GM13977 (cell line): Measurements from ENCODE around the gene RRM1.
"Not testable (repeated sequence)": the region's sequence is repeated elsewhere in the genome, so short reads cannot be mapped to it uniquely, and the experiment has no call there.

Source experiments
- DNase-seq: peaks from one replicate; pipeline ENCODE4 v3.0.0; 2012; ENCODE audit warnings: low spot score
- CTCF ChIP-seq: IDR thresholded peaks from 2 replicates; pipeline ENCODE4 v1.5.1; 2012; ENCODE audit warnings: mild to moderate bottlenecking, control low read depth; ENCODE audit not compliant: insufficient read depth; ENCODE audit errors: extremely low read depth, missing control alignments
- in situ Hi-C: fragments of 300-500 bp; cut with MboI; formaldehyde crosslinking; loops from one replicate; pipeline ENCODE4 v1.12.0; 2022; ENCODE audit warnings: low sequenced_read_pairs, low pct_unique_long_range_greater_than_20kb, mixed read lengths, inconsistent platforms; ENCODE audit not compliant: unreplicated experiment

RRM1 gene

GRCh38 chr11:4094348-4095291 lies at the start of gene RRM1:
RRM1 (plus strand) TSS chr11:4094799; CDS start chr11:4095013, 214 bp downstream.
- no peak for TF ChIP-seq CTCF
- in situ Hi-C loops, result no loop called here
- peak; percentile 92 for DNase-seq

DNA sequence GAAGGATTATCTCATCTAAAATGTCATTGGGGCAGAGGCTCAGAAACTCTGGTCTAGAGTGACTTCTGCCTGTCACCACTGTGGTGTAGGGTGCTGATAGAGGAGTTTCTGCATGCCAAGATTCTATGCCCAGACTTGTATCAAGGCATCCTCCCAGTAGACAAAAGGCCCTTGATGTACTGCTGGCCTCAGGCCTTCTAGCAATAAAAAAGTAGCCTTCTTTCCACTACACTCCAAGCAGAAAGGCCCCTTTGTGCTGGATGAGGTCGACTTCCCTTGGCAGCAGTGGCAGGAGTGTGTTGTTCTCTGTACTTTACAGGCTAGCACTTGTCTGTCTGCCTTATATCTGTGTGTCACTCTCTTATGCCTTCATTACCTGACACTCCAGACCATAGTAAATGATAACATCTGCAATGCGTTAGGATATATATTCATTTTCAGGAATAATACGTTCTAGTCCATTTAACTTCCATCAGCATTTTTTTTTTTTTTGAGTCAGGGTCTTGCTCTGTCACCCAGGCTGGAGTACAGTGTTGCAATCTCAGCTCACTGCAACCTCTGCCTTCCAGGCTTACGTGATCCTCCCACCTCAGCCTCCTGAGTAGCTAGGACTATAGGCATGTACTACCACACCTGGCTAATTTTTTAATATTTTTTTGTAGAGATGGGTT lies 49.5 kb upstream of the RRM1 start:
- in situ Hi-C loops, result no loop called here
- no peak for DNase-seq
- TF ChIP-seq CTCF, result no peak

DNA sequence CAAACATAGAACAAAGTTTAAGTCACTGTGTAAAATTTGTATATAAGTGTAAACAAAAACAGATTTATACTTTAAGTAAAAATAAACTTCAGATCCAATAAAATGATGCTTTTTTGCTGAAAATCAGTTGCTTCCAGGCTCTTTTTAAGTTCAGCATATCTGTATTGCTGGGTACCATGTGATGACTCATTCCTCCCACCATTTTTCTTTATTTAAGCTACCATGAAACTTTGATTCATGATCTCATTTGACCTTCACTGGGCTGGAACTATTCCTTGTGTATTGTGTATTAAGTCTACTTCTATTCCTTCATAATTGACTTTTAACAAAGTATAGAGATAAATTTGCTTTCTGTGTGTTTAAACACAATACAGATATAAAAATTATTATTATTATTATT lies 46.3 kb upstream of the RRM1 start:
- DNase-seq, result no peak
- in situ Hi-C loops, result no loop called here
- no peak for TF ChIP-seq CTCF

GRCh38 chr11:4049006-4049405 lies 45.6 kb upstream of the RRM1 start:
- TF ChIP-seq CTCF, result no peak
- in situ Hi-C loops, result no loop called here
- DNase-seq, result no peak

DNA sequence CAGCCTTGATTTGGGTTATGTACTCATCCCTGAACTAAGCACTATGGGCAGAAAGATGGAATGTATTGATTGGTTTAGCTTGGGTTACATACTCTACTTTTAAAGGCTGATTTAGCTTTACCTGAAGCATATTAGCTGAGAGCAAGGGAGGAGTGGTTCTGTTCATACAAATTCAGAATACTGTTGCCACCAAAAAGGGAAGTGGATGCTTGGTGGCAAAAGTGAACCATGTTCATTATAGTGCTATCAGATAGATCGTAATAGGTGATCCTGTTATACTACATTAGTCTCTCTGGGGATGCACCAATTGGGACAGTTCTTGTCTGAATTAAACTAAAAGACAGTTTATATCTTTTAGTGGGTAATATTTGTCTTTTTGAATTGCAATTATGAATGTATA lies 44.5 kb upstream of the RRM1 start:
- DNase-seq, result no peak
- TF ChIP-seq CTCF, result no peak
- in situ Hi-C loops, result no loop called here

GRCh38 chr11:4053200-4053599 lies 41.4 kb upstream of the RRM1 start:
- in situ Hi-C loops, DNase-seq: not testable (repeated sequence)

DNA sequence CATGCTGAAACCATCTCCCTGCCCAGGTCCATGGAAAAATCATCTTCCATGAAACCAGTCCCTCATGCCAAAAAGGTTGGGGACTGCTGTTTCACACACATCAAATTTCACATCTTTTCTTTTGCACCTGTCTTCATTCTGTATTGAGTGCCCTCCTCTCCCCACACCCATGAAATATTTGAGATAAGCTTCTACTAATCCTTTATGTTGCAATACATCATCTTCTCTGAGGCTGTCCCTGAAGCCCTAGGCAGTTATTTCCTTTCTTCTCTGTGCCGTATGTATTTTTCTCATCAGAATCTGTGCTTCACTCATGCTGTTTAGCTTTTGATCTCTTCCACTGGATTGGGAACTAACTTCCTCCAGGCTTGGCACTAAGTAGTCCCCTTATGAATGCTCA lies 40.0 kb upstream of the RRM1 start:
- in situ Hi-C loops, result no loop called here
- no peak for DNase-seq
- TF ChIP-seq CTCF, result no peak
